ENCODE measurements around the gene CCL13.

CCL13 gene

DNA sequence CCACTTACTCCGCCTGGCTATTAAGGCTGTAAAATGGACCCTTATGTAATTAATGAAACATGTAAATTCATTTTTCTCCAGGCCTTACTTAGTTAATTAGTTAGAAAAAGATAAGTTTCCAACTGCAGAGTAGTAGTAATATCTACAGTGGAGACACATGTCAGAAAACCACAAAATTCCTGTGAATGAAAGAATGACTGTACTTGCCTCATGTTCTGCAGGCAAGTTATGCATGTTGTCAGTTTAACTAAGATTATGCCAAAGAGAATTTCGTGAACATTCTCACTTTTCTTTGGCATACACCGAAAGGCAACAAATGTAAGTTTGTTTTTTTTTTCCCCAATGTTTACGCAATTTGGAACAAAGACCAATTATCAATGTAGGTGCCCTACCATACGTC lies 23.6 kb downstream of the CCL13 start:
- TF ChIP-seq, protein P1, sequence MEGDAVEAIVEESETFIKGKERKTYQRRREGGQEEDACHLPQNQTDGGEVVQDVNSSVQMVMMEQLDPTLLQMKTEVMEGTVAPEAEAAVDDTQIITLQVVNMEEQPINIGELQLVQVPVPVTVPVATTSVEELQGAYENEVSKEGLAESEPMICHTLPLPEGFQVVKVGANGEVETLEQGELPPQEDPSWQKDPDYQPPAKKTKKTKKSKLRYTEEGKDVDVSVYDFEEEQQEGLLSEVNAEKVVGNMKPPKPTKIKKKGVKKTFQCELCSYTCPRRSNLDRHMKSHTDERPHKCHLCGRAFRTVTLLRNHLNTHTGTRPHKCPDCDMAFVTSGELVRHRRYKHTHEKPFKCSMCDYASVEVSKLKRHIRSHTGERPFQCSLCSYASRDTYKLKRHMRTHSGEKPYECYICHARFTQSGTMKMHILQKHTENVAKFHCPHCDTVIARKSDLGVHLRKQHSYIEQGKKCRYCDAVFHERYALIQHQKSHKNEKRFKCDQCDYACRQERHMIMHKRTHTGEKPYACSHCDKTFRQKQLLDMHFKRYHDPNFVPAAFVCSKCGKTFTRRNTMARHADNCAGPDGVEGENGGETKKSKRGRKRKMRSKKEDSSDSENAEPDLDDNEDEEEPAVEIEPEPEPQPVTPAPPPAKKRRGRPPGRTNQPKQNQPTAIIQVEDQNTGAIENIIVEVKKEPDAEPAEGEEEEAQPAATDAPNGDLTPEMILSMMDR (conservative IDR thresholded peaks at IDR 0.05; ENCODE audit: low read depth, low read length): no peak
- no peak overlapping the region for H3K4me3 ChIP-seq (ENCODE audit: low read depth, low read length)
- DNase-seq (ENCODE audit: low read depth): peak; percentile 5

GRCh38 chr17:34382621-34383124 lies 26.4 kb downstream of the CCL13 start:
- TF ChIP-seq, protein P1 (conservative IDR thresholded peaks at IDR 0.05; ENCODE audit: low read depth, low read length): no peak
- no peak overlapping the region for H3K4me3 ChIP-seq (ENCODE audit: low read depth, low read length)
- no peak for DNase-seq (ENCODE audit: low read depth)

GRCh38 chr17:34383216-34383615 lies 26.9 kb downstream of the CCL13 start:
- DNase-seq (ENCODE audit: low read depth): no peak
- no peak overlapping the region for H3K4me3 ChIP-seq (ENCODE audit: low read depth, low read length)

DNA sequence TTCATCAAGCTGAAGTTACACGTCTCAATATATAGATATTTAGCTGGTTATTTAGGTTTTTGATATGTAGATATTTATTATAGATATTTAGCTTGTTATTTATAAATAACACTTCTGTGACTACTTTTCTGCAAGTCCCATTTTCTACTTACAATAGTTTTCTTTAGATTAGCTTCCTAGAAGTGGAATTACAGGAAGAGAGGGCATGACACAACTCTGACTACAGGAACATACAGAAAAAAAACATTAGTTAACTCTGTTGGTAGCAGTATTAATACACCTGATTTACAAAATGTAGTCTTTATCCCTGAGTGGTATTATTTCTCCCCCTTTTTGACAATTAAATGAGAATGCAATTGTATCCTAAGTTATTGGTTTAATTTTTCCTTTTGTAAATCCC lies 28.0 kb downstream of the CCL13 start:
- no peak for DNase-seq (ENCODE audit: low read depth)
- TF ChIP-seq, protein P1 (conservative IDR thresholded peaks at IDR 0.05; ENCODE audit: low read depth, low read length): no peak
- H3K4me3 ChIP-seq (ENCODE audit: low read depth, low read length): no peak overlapping the region

More at GRCh38 chr17:34383216-34383615, 26.9 kb downstream of the CCL13 start:
- TF ChIP-seq, protein P1 (conservative IDR thresholded peaks at IDR 0.05; ENCODE audit: low read depth, low read length): no peak

DNA sequence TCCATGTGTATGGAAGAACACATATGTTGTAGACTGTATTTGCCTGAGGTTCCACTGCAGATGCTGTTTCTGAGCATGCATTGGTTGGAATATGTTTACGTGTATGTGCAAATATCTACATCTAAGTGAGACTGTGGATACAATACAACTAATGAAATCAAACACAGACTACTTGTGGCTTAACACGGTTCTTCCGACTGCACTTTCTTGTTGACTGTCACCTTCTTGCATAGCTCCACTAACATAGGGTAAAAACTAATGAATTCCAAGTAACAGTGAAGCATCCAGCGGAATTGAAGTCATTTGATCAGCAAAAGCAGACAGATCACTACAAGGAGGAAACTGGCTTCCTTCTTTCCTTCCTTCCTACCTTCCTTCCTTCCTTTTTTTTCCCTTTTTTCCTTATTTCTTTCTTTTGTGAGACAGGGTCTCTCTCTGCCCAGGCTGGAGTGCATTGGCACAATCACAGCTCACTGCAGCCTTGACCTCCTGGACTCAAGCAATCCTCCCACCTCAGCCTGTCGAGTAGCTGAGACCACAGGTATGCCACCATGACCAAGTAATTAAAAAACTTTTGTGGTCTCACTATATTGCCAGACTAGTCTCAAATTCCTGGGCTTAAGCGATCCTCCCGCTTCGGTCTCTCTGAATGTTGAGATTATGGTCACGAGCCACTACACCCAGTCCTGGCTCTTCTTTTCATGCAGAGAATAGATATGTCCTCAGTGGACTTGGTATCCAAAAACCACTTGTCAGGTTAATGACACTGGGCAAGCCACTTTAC lies 28.7 kb downstream of the CCL13 start:
- H3K4me3 ChIP-seq (ENCODE audit: low read depth, low read length): no peak overlapping the region
- TF ChIP-seq, protein P1 (conservative IDR thresholded peaks at IDR 0.05; ENCODE audit: low read depth, low read length): no peak
- no peak for DNase-seq (ENCODE audit: low read depth)

GRCh38 chr17:34386343-34386696 lies 30.0 kb downstream of the CCL13 start:
- H3K4me3 ChIP-seq (ENCODE audit: low read depth, low read length): no peak overlapping the region
- TF ChIP-seq, protein P1 (conservative IDR thresholded peaks at IDR 0.05; ENCODE audit: low read depth, low read length): no peak
- no peak for DNase-seq (ENCODE audit: low read depth)

All from choroid plexus epithelial cell (primary cell).